H1 (cell line): ENCODE data around the gene MAPK8IP1. TPM values are rescaled to one million over a fixed set of nuclear protein-coding genes. Genes with fewer than 3 reads are reported as not detected.

Source experiments
- CTCF ChIA-PET: fragments of 300-600 bp; sonication (Branson Sonifier 250); formaldehyde crosslinking; loops from one replicate; lab custom pipeline; 2021; ENCODE audit not compliant: partially characterized antibody; lab: Charles Lee
- POLR2A ChIA-PET: fragments of 300-600 bp; sonication (Branson Sonifier 250); formaldehyde crosslinking; loops from one replicate; lab custom pipeline; 2021; ENCODE audit warnings: inconsistent platforms; ENCODE audit not compliant: partially characterized antibody; lab: Charles Lee
- DNase-seq, 2 experiments: peaks; one replicate each; pipeline versions ENCODE4 v3.0.0 to v3.0.0-alpha.2; 2010 to 2022; ENCODE audit warnings: low spot score in 2 of 2, low read depth in 1 of 2, mixed read lengths in 1 of 2
- FAIRE-seq: peaks from 2 replicates; lab custom pipeline; 2011; peaks lifted over from hg19 to GRCh38; lab: Jason Lieb, UNC
- H2AFZ ChIP-seq: 2 replicates; pipeline ENCODE4 v1.8.1; 2012; ENCODE audit warnings: low read length, inconsistent platforms
- H2AK5ac ChIP-seq: 2 replicates; pipeline ENCODE4 v1.6.1; 2013; ENCODE audit warnings: low read depth, low read length
- H2BK120ac ChIP-seq: replicated peaks from 2 replicates; pipeline ENCODE3; 2013; ENCODE audit warnings: low read depth, low read length, inconsistent platforms
- H2BK12ac ChIP-seq: 2 replicates; pipeline ENCODE4 v1.6.1; 2013; ENCODE audit warnings: low read depth, low read length
- H2BK15ac ChIP-seq: 2 replicates; pipeline ENCODE4 v1.6.1; 2013; ENCODE audit warnings: low read length
- H2BK20ac ChIP-seq: 2 replicates; pipeline ENCODE4 v1.6.1; 2013; ENCODE audit warnings: low read length
- H2BK5ac ChIP-seq: 2 replicates; pipeline ENCODE4 v1.6.1; 2013; ENCODE audit warnings: low read depth, low read length
- H3K14ac ChIP-seq: 2 replicates; pipeline ENCODE4 v1.6.1; 2013; ENCODE audit warnings: inconsistent platforms; ENCODE audit not compliant: insufficient read length
- H3K18ac ChIP-seq: 2 replicates; pipeline ENCODE4 v1.6.1; 2013; ENCODE audit warnings: low read length; ENCODE audit errors: extremely low read depth
- H3K23ac ChIP-seq: 2 replicates; pipeline ENCODE4 v1.6.1; 2013; ENCODE audit warnings: inconsistent platforms; ENCODE audit not compliant: insufficient read length
- H3K23me2 ChIP-seq: 2 replicates; pipeline ENCODE4 v1.6.1; 2013; ENCODE audit warnings: low read depth, low read length
- H3K27ac ChIP-seq: 2 replicates; pipeline ENCODE4 v1.6.1; 2011; ENCODE audit warnings: low read depth, low read length, inconsistent platforms
- H3K27me3 ChIP-seq, 4 experiments: replicated peaks in 1 of 4; 1 replicate in 1 of 4; 2 replicates in 3 of 4; pipeline versions ENCODE4 v1.6.1 to v1.8.1; 2011 to 2013; ENCODE audit warnings: low read length in 3 of 4, mild to moderate bottlenecking in 3 of 4, inconsistent platforms in 2 of 4, mixed read lengths in 2 of 4, moderate library complexity in 1 of 4; ENCODE audit not compliant: control insufficient read depth in 3 of 4, insufficient read depth in 3 of 4; ENCODE audit errors: extremely low read depth in 1 of 4
- H3K36me3 ChIP-seq, 4 experiments: 2 replicates each; pipeline versions ENCODE4 v1.6.1 to v1.8.1; 2011 to 2013; ENCODE audit warnings: mild to moderate bottlenecking in 4 of 4, low read length in 3 of 4, moderate library complexity in 2 of 4, control low read depth in 1 of 4, inconsistent platforms in 1 of 4; ENCODE audit not compliant: insufficient read depth in 4 of 4, control insufficient read depth in 2 of 4
- H3K4ac ChIP-seq: replicated peaks from 2 replicates; pipeline ENCODE3; 2013; ENCODE audit warnings: low read length, low read depth, mixed read lengths, inconsistent platforms; ENCODE audit not compliant: insufficient read length
- H3K4me1 ChIP-seq, 4 experiments: replicated peaks in 1 of 4; 1 replicate in 1 of 4; 2 replicates in 3 of 4; pipeline versions ENCODE4 v1.6.1 to v1.8.1; 2011 to 2013; ENCODE audit warnings: low read length in 3 of 4, inconsistent platforms in 2 of 4, mixed read lengths in 1 of 4; ENCODE audit not compliant: insufficient read depth in 4 of 4, control insufficient read depth in 3 of 4
- H3K4me2 ChIP-seq, 2 experiments: 2 replicates each; pipeline versions ENCODE4 v1.6.1 to v1.8.1; 2011 to 2013; ENCODE audit warnings: low read depth in 2 of 2, low read length in 2 of 2, control low read depth in 1 of 2, inconsistent platforms in 1 of 2, mild to moderate bottlenecking in 1 of 2; ENCODE audit not compliant: insufficient read depth in 1 of 2
- H3K4me3 ChIP-seq, 4 experiments: fragments of 200-600, 300-600 bp in 1 of 4; sonication (generic), shearing (Covaris generic), sonication (Bioruptor Twin) in 1 of 4; 2 replicates each; pipeline versions ENCODE4 v1.5.1 to v1.8.1; 2011 to 2016; ENCODE audit warnings: low read length in 4 of 4, low read depth in 3 of 4, control low read depth in 2 of 4, inconsistent platforms in 2 of 4, mild to moderate bottlenecking in 2 of 4, mixed read lengths in 1 of 4, moderate library complexity in 1 of 4; ENCODE audit not compliant: insufficient read depth in 2 of 4; ENCODE audit errors: extremely low read depth in 1 of 4
- H3K56ac ChIP-seq: replicated peaks from 2 replicates; pipeline ENCODE3; 2013; ENCODE audit warnings: low read depth, mild to moderate bottlenecking, mixed read lengths, low read length, inconsistent platforms; ENCODE audit not compliant: insufficient read length
- H3K79me1 ChIP-seq: 2 replicates; pipeline ENCODE4 v1.6.1; 2013; ENCODE audit warnings: low read depth, low read length, control low read depth
- H3K79me2 ChIP-seq, 2 experiments: 2 replicates each; pipeline versions ENCODE4 v1.6.1 to v1.8.1; 2012 to 2013; ENCODE audit warnings: low read length in 2 of 2, mild to moderate bottlenecking in 2 of 2, inconsistent platforms in 1 of 2; ENCODE audit not compliant: insufficient read depth in 2 of 2, control insufficient read depth in 1 of 2
- H3K9ac ChIP-seq, 4 experiments: replicated peaks in 1 of 4; 1 replicate in 1 of 4; 2 replicates in 3 of 4; pipeline versions ENCODE4 v1.6.1 to v1.8.1; 2011 to 2013; ENCODE audit warnings: low read depth in 3 of 4, low read length in 3 of 4, control low read depth in 2 of 4, mild to moderate bottlenecking in 2 of 4, moderate library complexity in 2 of 4, inconsistent platforms in 1 of 4; ENCODE audit errors: extremely low read depth in 1 of 4
- H3K9me3 ChIP-seq, 2 experiments: 2 replicates each; pipeline versions ENCODE4 v1.6.1 to v1.8.1; 2012 to 2013; ENCODE audit warnings: mild to moderate bottlenecking in 2 of 2, moderate library complexity in 2 of 2, control low read depth in 1 of 2, inconsistent platforms in 1 of 2, low read depth in 1 of 2, low read length in 1 of 2, mixed read lengths in 1 of 2; ENCODE audit not compliant: insufficient read depth in 2 of 2
- H4K20me1 ChIP-seq, 2 experiments: replicated peaks in 1 of 2; 2 replicates each; pipeline versions ENCODE3 to v1.8.1; 2011 to 2013; ENCODE audit warnings: inconsistent platforms in 2 of 2, low read length in 2 of 2, mild to moderate bottlenecking in 1 of 2; ENCODE audit not compliant: insufficient read depth in 2 of 2, control insufficient read depth in 1 of 2
- H4K5ac ChIP-seq: 2 replicates; pipeline ENCODE4 v1.6.1; 2013; ENCODE audit warnings: low read length, low read depth, mixed read lengths, inconsistent platforms; ENCODE audit not compliant: insufficient read length
- H4K8ac ChIP-seq: 2 replicates; pipeline ENCODE4 v1.8.0; 2013; ENCODE audit warnings: mild to moderate bottlenecking, moderate library complexity, low read length, inconsistent platforms; ENCODE audit not compliant: insufficient read depth; ENCODE audit errors: extremely low read depth
- H4K91ac ChIP-seq: replicated peaks from 2 replicates; pipeline ENCODE3; 2013; ENCODE audit warnings: low read length, mixed read lengths, inconsistent platforms; ENCODE audit not compliant: insufficient read length
- BACH1 ChIP-seq: IDR thresholded peaks from 2 replicates; pipeline ENCODE4 v1.6.1; 2012; ENCODE audit warnings: low read length, improper control_type of control experiment
- CBX8 ChIP-seq: fragments of 300-800, 300-1000 bp; sonication (generic); IDR thresholded peaks from 2 replicates; pipeline ENCODE4 v1.7.1; 2016; ENCODE audit warnings: low read depth, low read length, borderline replicate concordance
- CHD1 ChIP-seq: IDR thresholded peaks from 2 replicates; pipeline ENCODE4 v1.6.1; 2012; ENCODE audit warnings: low read depth, low read length, improper control_type of control experiment
- CREB1 ChIP-seq: IDR thresholded peaks from 2 replicates; pipeline ENCODE4 v1.6.1; 2012; ENCODE audit warnings: inconsistent platforms
- FOSL1 ChIP-seq: IDR thresholded peaks from 2 replicates; pipeline ENCODE4 v1.6.1; 2011; ENCODE audit warnings: mild to moderate bottlenecking, low read depth, low read length, moderate library complexity; ENCODE audit not compliant: insufficient read depth
- HDAC6 ChIP-seq: IDR thresholded peaks from one replicate; pipeline ENCODE4 v1.7.1; 2012; ENCODE audit warnings: low read depth, mild to moderate bottlenecking, inconsistent platforms, low read length, moderate library complexity
- NRF1 ChIP-seq: IDR thresholded peaks from 2 replicates; pipeline ENCODE4 v1.6.1; 2011; ENCODE audit warnings: mild to moderate bottlenecking, low read depth, low read length, improper control_type of control experiment
- POLR2A ChIP-seq, 2 experiments: IDR thresholded peaks; 1 replicate in 1 of 2; 2 replicates in 1 of 2; pipeline ENCODE4 v1.6.1; 2011; ENCODE audit warnings: low read depth in 2 of 2, low read length in 2 of 2, mild to moderate bottlenecking in 2 of 2; ENCODE audit errors: control extremely low read depth in 1 of 2
- RAD21 ChIP-seq, 2 experiments: IDR thresholded peaks in 1 of 2; conservative IDR thresholded peaks in 1 of 2; 2 replicates each; pipeline ENCODE4 v1.6.1; 2011; ENCODE audit warnings: low read depth in 2 of 2, low read length in 2 of 2, improper control_type of control experiment in 1 of 2, inconsistent platforms in 1 of 2, mild to moderate bottlenecking in 1 of 2, moderate library complexity in 1 of 2
- SIN3A ChIP-seq, 2 experiments: IDR thresholded peaks in 1 of 2; conservative IDR thresholded peaks in 1 of 2; 2 replicates each; pipeline ENCODE4 v1.6.1; 2011 to 2012; ENCODE audit warnings: low read length in 2 of 2, improper control_type of control experiment in 1 of 2, low read depth in 1 of 2, mild to moderate bottlenecking in 1 of 2
- SRF ChIP-seq: IDR thresholded peaks from 2 replicates; pipeline ENCODE4 v1.6.1; 2011; ENCODE audit warnings: mild to moderate bottlenecking, low read depth, low read length, moderate library complexity
- SUZ12 ChIP-seq: fragments of 200-600 bp; sonication (generic); IDR thresholded peaks from 2 replicates; pipeline ENCODE4 v1.6.1; 2012; ENCODE audit warnings: mild to moderate bottlenecking, inconsistent platforms, low read length, moderate library complexity, mixed read lengths
- TCF12 ChIP-seq: IDR thresholded peaks from 2 replicates; pipeline ENCODE4 v1.6.1; 2011; ENCODE audit warnings: low read depth, mild to moderate bottlenecking, low read length
- WGBS, 2 experiments: shearing (Covaris generic) in 1 of 2; methylation state at CpG; one replicate each; pipeline versions ENCODE4 v1.1.6 to v1.1.7; 2013 to 2015; ENCODE audit warnings: low lambda C conversion rate in 2 of 2, mixed read lengths in 2 of 2, inconsistent platforms in 1 of 2, low coverage in 1 of 2, missing lambda C conversion rate in 1 of 2; ENCODE audit not compliant: insufficient replicate concordance in 2 of 2, insufficient coverage in 1 of 2, insufficient read length in 1 of 2; ENCODE audit errors: extremely low coverage in 1 of 2, missing lambda C conversion rate in 1 of 2; 5-methylcytosine and 5-hydroxymethylcytosine counted together
- polyA plus RNA-seq, 7 experiments: library from polyadenylated mRNA; depleted of rRNA in 3 of 7; stranded (reverse) in 5 of 7; unstranded in 2 of 7; fragments of >200 nt in 5 of 7; fragments of 200-250 nt in 2 of 7; gene quantifications; 1 replicate in 5 of 7; 2 replicates in 1 of 7; 4 replicates in 1 of 7; pipeline versions ENCODE4 v1.2.1 to v1.2.3, GENCODE V29; 2011 to 2013; ENCODE audit warnings: missing spikeins in 2 of 7, mixed read lengths in 2 of 7
- total RNA-seq: library from RNA; stranded (reverse); fragmentation: NEBNext Ultra II Directional; extraction: Animal tissue kit (Norgen Biotek cat#: 25700); gene quantifications from 2 replicates; pipeline ENCODE4 v1.2.1, GENCODE V29; 2021
- TF ChIP-seq, protein P1 (sequence below): IDR thresholded peaks from 2 replicates; pipeline ENCODE4 v1.6.1; 2011; ENCODE audit warnings: low read depth, mild to moderate bottlenecking, low read length; ENCODE audit not compliant: insufficient read depth

MAPK8IP1 gene
- total and polyA plus RNA-seq, 2 of the 8 experiments (the other 6 are each of a cell fraction or from before 2014, with no cell fraction given), result 32.4 to 40.1 TPM

DNA sequence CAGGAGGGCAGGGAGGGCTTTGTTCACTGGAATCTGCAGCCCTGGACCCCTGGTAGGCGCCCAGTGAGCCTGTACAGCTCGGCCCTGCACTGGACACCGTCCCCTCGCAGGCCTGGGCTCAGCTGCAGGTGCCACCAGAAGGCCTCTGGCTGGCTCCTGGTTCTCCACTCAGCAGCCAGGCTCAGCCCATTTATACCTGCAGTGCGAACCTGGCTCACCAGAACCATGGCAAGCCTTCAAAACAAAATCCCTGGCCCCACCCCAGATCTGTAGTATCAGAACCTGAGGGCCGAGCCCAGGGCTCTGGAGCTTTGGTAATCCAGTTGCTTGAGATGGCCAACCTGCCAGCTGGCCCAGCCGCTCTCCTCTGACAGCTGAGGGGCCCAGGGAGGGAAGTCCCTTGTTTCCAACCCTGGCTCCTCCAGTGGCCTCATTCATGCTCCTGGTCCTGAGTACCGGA, 22.5 kb downstream of the MAPK8IP1 start:
- ChIA-PET POLR2A (interaction anchor here (0.8 to 6.2 kb wide), 6 partner anchors 9 to 39 kb away, joined by 3 to 36 read pairs (median 4); partner anchors contain the start of gene PEX16), CTCF (interaction anchor here (1.4 kb wide), 1 partner anchor 11 kb away, joined by 7 read pairs; no protein-coding TSS in a partner anchor)
- TF ChIP-seq CBX8 (no peak), NRF1 (no peak), SIN3A (conservative IDR thresholded peaks at IDR 0.05 in 1 of 2, IDR thresholded peaks at IDR 0.05 in 1 of 2; ENCODE audit: low read depth in 1 of 2, low read length in 2 of 2) (no peak), FOSL1 (no peak), HDAC6 (no peak), POLR2A (IDR thresholded peaks at IDR 0.05; ENCODE audit: control extremely low read depth in 1 of 2, low read depth in 2 of 2, low read length in 2 of 2) (no peak), CHD1 (no peak), SUZ12 (no peak), SRF (no peak), RAD21 (IDR thresholded peaks at IDR 0.05 in 1 of 2, conservative IDR thresholded peaks at IDR 0.05 in 1 of 2; ENCODE audit: low read depth in 2 of 2, low read length in 2 of 2) (no peak), CREB1 (no peak), TCF12 (no peak), BACH1 (no peak)
- TF ChIP-seq, protein P1, sequence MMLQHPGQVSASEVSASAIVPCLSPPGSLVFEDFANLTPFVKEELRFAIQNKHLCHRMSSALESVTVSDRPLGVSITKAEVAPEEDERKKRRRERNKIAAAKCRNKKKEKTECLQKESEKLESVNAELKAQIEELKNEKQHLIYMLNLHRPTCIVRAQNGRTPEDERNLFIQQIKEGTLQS, result no peak

More for the DNA sequence above, 22.5 kb downstream of the MAPK8IP1 start:
- DNase-seq, result no peak
- Histone ChIP-seq H3K23me2 (0 out of 2 replicates have a peak, but pooled peaks cover 2% of the 10 kb centered on the region), H3K4me3 (no peak overlapping the region), H4K8ac (peak overlapping the region; percentile 25; the same call in 1 of the 2 replicates), H4K20me1 (peaks cover 0 to 17% of the 10 kb centered on the region in 2 experiments), H2AFZ (no peak overlapping the region), H3K9me3 (no peaks in the 10 kb centered on the region), H3K36me3 (peaks cover 6 to 19% (median 14%) of the 10 kb centered on the region in 4 experiments; a peak in 6 of 8 replicates), H3K4me1 (no peaks in the 10 kb centered on the region; a peak in 1 of 7 replicates), H3K27me3 (no peaks in the 10 kb centered on the region), H3K9ac (no peak overlapping the region), H2AK5ac (no peak overlapping the region), H4K91ac (no peak overlapping the region), H2BK5ac (no peak overlapping the region), H3K4me2 (no peak overlapping the region), H3K23ac (no peak overlapping the region), H3K27ac (no peak overlapping the region), H3K79me1 (no peaks in the 10 kb centered on the region), H3K79me2 (no peaks in the 10 kb centered on the region), H2BK15ac (no peak overlapping the region), H3K4ac (no peak overlapping the region), H4K5ac (no peak overlapping the region), H3K14ac (no peak overlapping the region), H2BK120ac (no peak overlapping the region), H2BK12ac (no peak overlapping the region), H3K56ac (no peak overlapping the region), H2BK20ac (no peak overlapping the region), H3K18ac (no peak overlapping the region)
- 93% methylated on average over 8 of the region's 8 CpGs; no CpG with 5 or more reads in 1 of the 2 experiments for WGBS, 2 experiments
- FAIRE-seq, result no peak
